Neural progenitor cell (in vitro differentiated cells): Measurements from ENCODE around the gene APOBEC3A. TPM values are rescaled to one million over a fixed set of nuclear protein-coding genes. Genes with fewer than 3 reads are reported as not detected.
"Not testable (repeated sequence)": the region's sequence is repeated elsewhere in the genome, so short reads cannot be mapped to it uniquely, and the experiment has no call there.

Source experiments
- DNase-seq: peaks from one replicate; pipeline ENCODE4 v3.0.0-alpha.2; 2016; ENCODE audit warnings: low spot score
- H2AFZ ChIP-seq: fragments of 200-600 bp; sonication (generic); replicated peaks from 2 replicates; pipeline ENCODE4 v1.6.1; 2016; ENCODE audit warnings: antibody characterized with exemption
- H3F3A ChIP-seq: fragments of 200-600 bp; sonication (generic); 2 replicates; pipeline ENCODE4 v1.6.1; 2016; ENCODE audit warnings: antibody characterized with exemption, low read depth
- H3K27ac ChIP-seq: fragments of 200-600 bp; sonication (generic); 2 replicates; pipeline ENCODE4 v1.5.1; 2016; ENCODE audit warnings: mild to moderate bottlenecking
- H3K27me3 ChIP-seq: fragments of 200-600 bp; sonication (generic); 2 replicates; pipeline ENCODE4 v1.6.1; 2016; ENCODE audit warnings: mild to moderate bottlenecking, moderate library complexity
- H3K36me3 ChIP-seq: fragments of 200-600 bp; sonication (generic); 2 replicates; pipeline ENCODE4 v1.5.1; 2016
- H3K4me1 ChIP-seq: fragments of 200-600 bp; sonication (generic); 2 replicates; pipeline ENCODE4 v1.6.1; 2016; ENCODE audit warnings: mixed run types
- H3K4me2 ChIP-seq: fragments of 200-600 bp; sonication (generic); 2 replicates; pipeline ENCODE4 v1.6.1; 2016
- H3K4me3 ChIP-seq: fragments of 200-600 bp; sonication (generic); 2 replicates; pipeline ENCODE4 v1.5.1; 2016
- H3K79me2 ChIP-seq: fragments of 200-600 bp; sonication (generic); 2 replicates; pipeline ENCODE4 v1.6.1; 2016; ENCODE audit warnings: low read depth
- H3K9ac ChIP-seq: fragments of 200-600 bp; sonication (generic); 2 replicates; pipeline ENCODE4 v1.6.1; 2016
- H3K9me3 ChIP-seq: fragments of 200-600 bp; sonication (generic); 2 replicates; pipeline ENCODE4 v1.5.1; 2016; ENCODE audit warnings: low read depth
- H4K20me1 ChIP-seq: fragments of 200-600 bp; sonication (generic); 2 replicates; pipeline ENCODE4 v1.6.1; 2016; ENCODE audit warnings: low read depth
- H3K27ac Mint-ChIP-seq: 3 replicates; pipeline ENCODE4 v1.8.0; 2021; ENCODE audit warnings: mixed read lengths
- H3K27me3 Mint-ChIP-seq: 2 replicates; pipeline ENCODE4 v1.8.0; 2022; ENCODE audit warnings: low read depth, mild to moderate bottlenecking, inconsistent platforms, moderate library complexity, mixed read lengths; ENCODE audit not compliant: insufficient read depth
- H3K36me3 Mint-ChIP-seq: 3 replicates; pipeline ENCODE4 v1.8.0; 2021; ENCODE audit warnings: mixed read lengths
- H3K4me1 Mint-ChIP-seq: 3 replicates; pipeline ENCODE4 v1.8.0; 2021; ENCODE audit warnings: mixed read lengths
- H3K4me3 Mint-ChIP-seq: 3 replicates; pipeline ENCODE4 v1.8.0; 2021; ENCODE audit warnings: mild to moderate bottlenecking, moderate library complexity, mixed read lengths
- H3K9me3 Mint-ChIP-seq: 3 replicates; pipeline ENCODE4 v1.8.0; 2020; ENCODE audit warnings: mixed read lengths
- CTCF ChIP-seq: fragments of 200-600 bp; sonication (generic); IDR thresholded peaks from 2 replicates; pipeline ENCODE4 v1.5.1; 2017; ENCODE audit warnings: antibody characterized with exemption, mild to moderate bottlenecking
- EZH2 ChIP-seq: fragments of 200-600 bp; sonication (generic); IDR thresholded peaks from 2 replicates; pipeline ENCODE4 v1.6.1; 2017; ENCODE audit warnings: antibody characterized with exemption, mild to moderate bottlenecking, moderate library complexity
- EZH2phosphoT487 ChIP-seq: fragments of 200-600 bp; sonication (generic); IDR thresholded peaks from 2 replicates; pipeline ENCODE4 v1.6.1; 2017; ENCODE audit warnings: antibody characterized with exemption
- total RNA-seq: library from RNA; depleted of rRNA; stranded (reverse); fragments of >200 nt; gene quantifications from 2 replicates; pipeline ENCODE4 v1.2.3, GENCODE V29; 2015; ENCODE audit warnings: low replicate concordance

The APOBEC3A gene
- total RNA-seq, 1 donor from 2014 or later = not detected

GRCh38 chr22:38973289-38974169 is 16.1 kb downstream of the APOBEC3A start:
- no peak overlapping the region for H3K4me3 Mint-ChIP-seq
- Histone ChIP-seq H3K4me2 (no peak overlapping the region), H3K4me3 (no peak overlapping the region), H3K9ac (no peak overlapping the region), H4K20me1 (no peaks in the 10 kb centered on the region), H2AFZ (peak overlapping the region; percentile 86), H3K36me3 (no peaks in the 10 kb centered on the region), H3K4me1 (no peaks in the 10 kb centered on the region), H3F3A (no peaks in the 10 kb centered on the region), H3K27me3 (no peaks in the 10 kb centered on the region), H3K27ac (no peak overlapping the region), H3K9me3 (no peaks in the 10 kb centered on the region), H3K79me2 (no peaks in the 10 kb centered on the region)
- H3K27ac Mint-ChIP-seq = peak overlapping the region; percentile 37
- H3K4me1 Mint-ChIP-seq = no peaks in the 10 kb centered on the region
- H3K27me3 Mint-ChIP-seq = peaks cover 22% of the 10 kb centered on the region
- peak; percentile 80 for DNase-seq
- peak; percentile 84 for TF ChIP-seq CTCF
- no peak for TF ChIP-seq EZH2
- peaks cover 8% of the 10 kb centered on the region for H3K9me3 Mint-ChIP-seq
- H3K36me3 Mint-ChIP-seq = no peaks in the 10 kb centered on the region

GRCh38 chr22:38974170-38974825 is 16.9 kb downstream of the APOBEC3A start:
- peaks cover 8% of the 10 kb centered on the region for H3K9me3 Mint-ChIP-seq
- Histone ChIP-seq H3K4me1 (no peaks in the 10 kb centered on the region), H3K9me3 (no peaks in the 10 kb centered on the region), H3K4me2 (no peak overlapping the region), H3K79me2 (no peaks in the 10 kb centered on the region), H3K9ac (no peak overlapping the region), H3F3A (no peaks in the 10 kb centered on the region), H3K27ac (no peak overlapping the region), H4K20me1 (no peaks in the 10 kb centered on the region), H2AFZ (no peak overlapping the region), H3K27me3 (no peaks in the 10 kb centered on the region), H3K36me3 (no peaks in the 10 kb centered on the region), H3K4me3 (no peak overlapping the region)
- no peaks in the 10 kb centered on the region for H3K4me1 Mint-ChIP-seq
- peaks cover 25% of the 10 kb centered on the region for H3K27me3 Mint-ChIP-seq
- H3K36me3 Mint-ChIP-seq = no peaks in the 10 kb centered on the region
- H3K27ac Mint-ChIP-seq = no peak overlapping the region
- TF ChIP-seq CTCF (no peak), EZH2 (no peak), EZH2phosphoT487 (no peak)
- DNase-seq = no peak
- H3K4me3 Mint-ChIP-seq = no peak overlapping the region

GRCh38 chr22:38974826-38975175 is 17.4 kb downstream of the APOBEC3A start:
- no peaks in the 10 kb centered on the region for H3K79me2 ChIP-seq
- no peak for DNase-seq
- no peak overlapping the region for H3K27ac ChIP-seq
- no peaks in the 10 kb centered on the region for H3K27me3 ChIP-seq
- no peak overlapping the region for H3K9ac ChIP-seq
- no peak for TF ChIP-seq CTCF
- TF ChIP-seq EZH2phosphoT487 = no peak
- TF ChIP-seq EZH2 = no peak
- no peaks in the 10 kb centered on the region for H3K4me1 Mint-ChIP-seq
- H3K4me3 ChIP-seq = no peak overlapping the region
- H3K4me3 Mint-ChIP-seq = no peak overlapping the region
- H3F3A ChIP-seq = no peaks in the 10 kb centered on the region
- H3K4me1 ChIP-seq = no peaks in the 10 kb centered on the region
- peaks cover 8% of the 10 kb centered on the region for H3K9me3 Mint-ChIP-seq
- H3K27ac Mint-ChIP-seq = no peak overlapping the region
- H4K20me1 ChIP-seq = no peaks in the 10 kb centered on the region
- no peak overlapping the region for H3K4me2 ChIP-seq
- no peak overlapping the region for H2AFZ ChIP-seq
- H3K36me3 Mint-ChIP-seq = no peaks in the 10 kb centered on the region
- H3K27me3 Mint-ChIP-seq = peaks cover 23% of the 10 kb centered on the region
- H3K36me3 ChIP-seq = no peaks in the 10 kb centered on the region
- H3K9me3 ChIP-seq = no peaks in the 10 kb centered on the region

- H3K9me3 ChIP-seq, H2AFZ ChIP-seq, H3F3A ChIP-seq, H3K36me3 Mint-ChIP-seq, H3K9ac ChIP-seq, H3K9me3 Mint-ChIP-seq, H3K4me3 Mint-ChIP-seq, H3K27me3 ChIP-seq, H3K4me3 ChIP-seq, H3K27ac ChIP-seq, H3K4me1 ChIP-seq, DNase-seq, H4K20me1 ChIP-seq, H3K4me2 ChIP-seq, H3K79me2 ChIP-seq, H3K27ac Mint-ChIP-seq, H3K36me3 ChIP-seq: not testable (repeated sequence)
- H3K4me1 Mint-ChIP-seq = peaks cover 14% of the 10 kb centered on the region
- H3K27me3 Mint-ChIP-seq = peaks cover 20% of the 10 kb centered on the region
Measured at GRCh38 chr22:38977289-38977688, 19.9 kb downstream of the APOBEC3A start.

GRCh38 chr22:38980587-38980986 is 23.2 kb downstream of the APOBEC3A start:
- not testable (repeated sequence) for H3K27ac ChIP-seq, H3K36me3 ChIP-seq, DNase-seq, H3K27me3 ChIP-seq, H2AFZ ChIP-seq, H3K4me2 ChIP-seq, H3K9me3 ChIP-seq, H3K4me1 ChIP-seq, H3K4me3 Mint-ChIP-seq, H3K9ac ChIP-seq, H3K27ac Mint-ChIP-seq, H3K4me3 ChIP-seq, H3K79me2 ChIP-seq, H4K20me1 ChIP-seq, H3F3A ChIP-seq, H3K36me3 Mint-ChIP-seq
- Mint-ChIP-seq H3K4me1 (peaks cover 18% of the 10 kb centered on the region), H3K27me3 (peaks cover 14% of the 10 kb centered on the region), H3K9me3 (peaks cover 15% of the 10 kb centered on the region)
